Measurements from ENCODE around the gene EEF1A1.
A peak's percentile ranks its signal among the peaks of the same experiment; 100 is the strongest.
"Not testable (repeated sequence)": the region's sequence is repeated elsewhere in the genome, so short reads cannot be mapped to it uniquely, and the experiment has no call there.

The EEF1A1 gene

DNA sequence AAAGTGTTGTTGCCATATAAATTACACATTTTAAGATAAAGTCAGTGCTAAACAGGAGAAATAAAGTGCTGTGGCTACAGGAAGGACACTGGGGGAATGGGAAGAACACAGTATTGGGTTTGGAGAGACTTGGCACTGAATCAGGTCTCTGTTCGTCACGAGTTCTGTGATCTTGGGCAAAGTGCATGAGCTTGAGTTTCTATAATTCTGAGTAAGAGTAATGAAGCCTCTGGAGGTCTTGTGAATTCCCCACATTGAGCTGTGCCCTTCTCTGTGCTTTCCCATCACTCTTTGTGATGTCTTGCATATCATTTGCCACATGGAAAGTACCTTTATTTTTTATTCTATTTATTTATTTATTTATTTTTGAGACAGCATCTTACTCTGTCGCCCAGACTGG lies 16.8 kb upstream of the EEF1A1 start:
- no peak for DNase-seq

DNA sequence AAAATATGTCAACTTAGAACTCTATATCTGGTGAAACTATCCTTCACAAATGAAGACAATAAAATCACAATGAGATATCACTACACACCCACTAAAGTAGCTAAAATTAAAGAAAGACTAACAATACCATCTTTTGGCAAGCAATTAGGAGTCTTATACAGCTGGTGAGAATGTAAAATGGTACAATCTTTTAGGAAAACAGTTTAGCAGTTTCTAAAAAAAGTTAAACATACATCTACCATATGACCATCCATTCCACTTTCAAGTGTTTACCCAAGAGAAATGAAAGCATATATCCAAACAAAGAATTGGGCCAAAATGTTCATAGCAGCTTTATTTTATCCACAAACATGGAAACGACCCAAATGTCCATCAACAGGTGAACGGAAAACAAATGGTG lies 13.8 kb upstream of the EEF1A1 start:
- no peak for DNase-seq

DNA sequence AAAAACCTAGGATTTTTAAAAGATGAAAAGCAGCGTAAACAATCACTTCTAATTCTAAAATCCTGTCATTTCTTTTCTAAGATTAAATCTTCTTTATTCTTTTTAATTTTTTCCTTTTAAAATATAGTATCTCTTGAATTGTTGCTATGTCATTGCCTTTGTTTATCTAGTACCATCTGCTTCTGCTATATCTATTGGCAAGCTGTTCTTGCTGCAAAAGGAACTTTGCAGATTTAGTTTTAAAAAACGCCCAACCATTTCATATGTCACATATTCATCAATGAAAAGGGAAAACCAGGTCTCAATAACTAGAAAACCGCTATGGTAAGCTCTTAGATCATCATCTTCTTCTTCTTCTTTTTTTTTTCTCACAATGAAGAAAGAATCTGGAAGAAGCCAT lies 11.5 kb upstream of the EEF1A1 start:
- DNase-seq, result no peak

- no peak for DNase-seq
Observed at GRCh38 chr6:73528897-73529296, 8.1 kb upstream of the EEF1A1 start.

- DNase-seq, result no peak
Observed at GRCh38 chr6:73525546-73526330, 4.9 kb upstream of the EEF1A1 start.

DNA sequence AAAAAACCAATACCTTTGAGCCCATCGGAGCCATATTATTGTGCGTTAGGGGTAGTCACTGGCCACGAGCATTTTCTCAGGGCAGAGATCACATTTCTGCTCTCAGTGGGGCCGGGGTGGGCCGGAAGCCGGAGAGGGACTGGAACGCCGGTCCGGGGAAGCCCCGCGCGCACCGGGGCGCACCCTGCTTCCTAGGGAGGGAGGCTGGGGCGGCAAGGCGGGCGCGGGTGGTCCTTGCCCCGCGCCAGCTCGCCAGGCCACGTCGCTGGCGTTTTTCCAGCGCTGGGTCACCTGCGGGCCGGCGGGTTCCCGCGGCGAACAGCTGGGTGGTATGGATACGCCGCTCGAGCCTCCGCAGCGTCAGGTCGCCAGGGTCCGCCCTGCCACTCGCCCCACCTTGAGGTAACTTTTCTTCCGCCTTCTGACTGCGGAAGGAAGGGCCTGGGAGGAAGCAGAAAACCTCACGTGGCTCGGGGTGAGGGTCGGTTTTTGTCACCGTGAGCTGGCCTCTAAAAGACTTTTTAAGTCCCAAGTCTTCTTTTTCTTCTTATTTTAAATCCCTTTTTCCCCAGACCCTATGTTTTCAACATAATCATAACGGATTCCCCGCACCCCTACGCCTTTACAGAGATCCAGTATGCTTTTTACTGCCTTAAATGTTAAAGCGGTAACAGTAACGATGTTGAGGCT lies 2.7 kb upstream of the EEF1A1 start:
- DNase-seq, result peak; percentile 52

DNA sequence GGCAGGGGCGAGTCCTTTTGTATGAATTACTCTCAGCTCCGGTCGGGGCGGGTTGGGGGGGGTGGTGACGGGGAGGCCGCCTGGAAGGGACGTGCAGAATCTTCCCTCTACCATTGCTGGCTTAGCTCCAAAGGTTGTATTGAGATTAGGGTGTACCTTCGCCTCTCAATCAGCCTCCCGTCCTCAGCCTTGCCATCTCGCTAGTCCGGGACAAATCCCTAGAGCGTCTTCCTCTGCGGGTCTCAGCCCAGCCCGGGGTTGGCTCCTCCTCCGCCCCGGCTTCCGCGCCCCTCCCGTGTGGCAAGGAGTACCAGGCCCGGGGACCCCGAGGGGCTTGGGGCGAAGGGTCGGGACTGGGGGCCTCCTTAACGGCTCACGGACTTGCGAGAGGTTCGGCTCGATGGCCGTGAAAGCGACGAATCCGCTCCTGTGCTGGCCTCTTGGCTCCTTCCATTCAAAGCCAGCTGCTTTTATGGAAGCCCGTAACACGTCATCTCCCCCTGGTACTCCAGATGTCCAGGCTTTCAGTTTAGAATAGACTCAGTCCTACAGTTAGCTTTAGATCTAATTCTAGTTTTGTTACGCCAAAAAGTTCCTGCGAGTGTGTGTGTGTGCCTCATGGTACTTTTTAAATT lies 636 bp upstream of the EEF1A1 start:
- DNase-seq, result no peak

DNA sequence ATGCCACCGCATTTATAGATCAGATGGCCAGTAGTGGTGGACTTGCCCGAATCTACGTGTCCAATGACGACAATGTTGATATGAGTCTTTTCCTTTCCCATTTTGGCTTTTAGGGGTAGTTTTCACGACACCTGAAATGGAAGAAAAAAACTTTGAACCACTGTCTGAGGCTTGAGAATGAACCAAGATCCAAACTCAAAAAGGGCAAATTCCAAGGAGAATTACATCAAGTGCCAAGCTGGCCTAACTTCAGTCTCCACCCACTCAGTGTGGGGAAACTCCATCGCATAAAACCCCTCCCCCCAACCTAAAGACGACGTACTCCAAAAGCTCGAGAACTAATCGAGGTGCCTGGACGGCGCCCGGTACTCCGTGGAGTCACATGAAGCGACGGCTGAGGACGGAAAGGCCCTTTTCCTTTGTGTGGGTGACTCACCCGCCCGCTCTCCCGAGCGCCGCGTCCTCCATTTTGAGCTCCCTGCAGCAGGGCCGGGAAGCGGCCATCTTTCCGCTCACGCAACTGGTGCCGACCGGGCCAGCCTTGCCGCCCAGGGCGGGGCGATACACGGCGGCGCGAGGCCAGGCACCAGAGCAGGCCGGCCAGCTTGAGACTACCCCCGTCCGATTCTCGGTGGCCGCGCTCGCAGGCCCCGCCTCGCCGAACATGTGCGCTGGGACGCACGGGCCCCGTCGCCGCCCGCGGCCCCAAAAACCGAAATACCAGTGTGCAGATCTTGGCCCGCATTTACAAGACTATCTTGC lies 725 bp downstream of the EEF1A1 start:
- DNase-seq, result peak; percentile 82

- not testable (repeated sequence) for DNase-seq
Observed at GRCh38 chr6:73518982-73519881, 1.6 kb downstream of the EEF1A1 start.

DNA sequence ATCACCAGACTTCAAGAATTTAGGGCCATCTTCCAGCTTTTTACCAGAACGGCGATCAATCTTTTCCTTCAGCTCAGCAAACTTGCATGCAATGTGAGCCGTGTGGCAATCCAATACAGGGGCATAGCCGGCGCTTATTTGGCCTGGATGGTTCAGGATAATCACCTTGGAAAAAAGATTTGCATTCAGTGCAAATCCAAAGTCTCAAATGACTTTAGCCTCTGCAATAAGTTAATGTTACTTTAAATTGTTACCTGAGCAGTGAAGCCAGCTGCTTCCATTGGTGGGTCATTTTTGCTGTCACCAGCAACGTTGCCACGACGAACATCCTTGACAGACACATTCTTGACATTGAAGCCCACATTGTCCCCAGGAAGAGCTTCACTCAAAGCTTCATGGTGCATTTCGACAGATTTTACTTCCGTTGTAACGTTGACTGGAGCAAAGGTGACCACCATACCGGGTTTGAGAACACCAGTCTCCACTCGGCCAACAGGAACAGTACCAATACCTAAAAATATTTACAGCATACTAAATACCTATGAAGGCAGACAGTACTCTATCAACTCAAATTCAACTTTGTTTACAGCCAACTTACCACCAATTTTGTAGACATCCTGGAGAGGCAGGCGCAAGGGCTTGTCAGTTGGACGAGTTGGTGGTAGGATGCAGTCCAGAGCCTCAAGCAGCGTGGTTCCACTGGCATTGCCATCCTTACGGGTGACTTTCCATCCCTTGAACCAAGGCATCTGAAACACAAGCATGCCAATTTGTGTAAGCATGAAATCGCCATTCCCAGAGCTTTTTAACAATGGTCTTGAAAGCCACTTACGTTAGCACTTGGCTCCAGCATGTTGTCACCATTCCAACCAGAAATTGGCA lies 2.5 kb downstream of the EEF1A1 start:
- not testable (repeated sequence) for DNase-seq

GRCh38 chr6:73516514-73517489 lies 4.0 kb downstream of the EEF1A1 start:
- DNase-seq, result no peak

DNA sequence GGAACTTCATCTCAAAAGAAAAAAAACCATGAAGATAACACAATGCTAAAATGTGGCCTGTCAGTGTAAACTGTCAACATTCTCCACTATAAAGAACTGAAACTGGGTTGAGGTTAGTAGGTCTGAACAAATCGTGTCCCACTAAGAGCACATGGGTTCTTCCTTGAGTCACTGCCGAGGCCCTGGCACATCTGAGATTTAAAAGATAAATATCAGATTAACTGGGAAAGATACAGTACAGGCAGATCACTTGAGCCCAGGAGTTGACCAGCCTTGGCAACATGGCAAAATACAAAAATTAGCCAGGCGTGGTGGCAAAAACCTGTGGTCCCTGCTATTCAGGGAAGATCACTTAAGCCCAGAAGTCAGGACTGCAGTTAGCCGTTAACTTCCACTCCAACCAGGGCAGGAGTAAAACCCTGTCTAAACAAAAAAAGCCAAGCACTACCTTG lies 5.6 kb downstream of the EEF1A1 start:
- peak; percentile 59 for DNase-seq

DNA sequence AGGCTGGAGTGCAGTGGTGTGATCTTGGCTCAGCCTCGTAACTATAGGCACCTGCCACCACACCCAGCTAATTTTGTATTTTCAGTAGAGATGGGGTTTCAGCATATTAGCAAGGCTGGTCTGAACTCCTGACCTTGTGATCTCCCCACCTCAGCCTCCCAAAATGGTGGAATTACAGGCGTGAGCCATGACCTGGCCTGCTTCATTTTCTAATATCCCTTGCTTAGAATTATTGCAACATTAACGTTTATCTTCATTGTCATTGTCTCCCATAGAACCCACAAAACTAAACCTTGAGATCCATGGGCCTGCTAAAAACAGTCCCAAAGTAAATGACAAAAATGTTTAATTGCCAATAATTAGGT lies 6.1 kb downstream of the EEF1A1 start:
- peak; percentile 58 for DNase-seq

DNA sequence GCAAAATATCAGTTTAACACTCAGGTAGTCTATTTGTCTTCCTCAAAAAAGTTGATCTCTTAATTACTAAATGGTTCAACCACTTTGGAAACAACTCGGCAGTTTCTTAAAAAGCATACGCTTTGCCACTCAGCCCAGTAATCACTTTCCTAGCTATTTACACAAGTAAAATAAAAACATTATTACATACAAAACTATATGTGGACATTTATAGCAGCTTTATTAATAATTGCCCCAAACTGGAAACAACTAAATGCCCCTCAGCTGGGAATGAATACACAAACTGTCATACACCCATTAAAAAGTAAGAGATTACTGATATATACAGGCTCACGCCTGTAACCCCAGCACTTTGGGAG lies 7.4 kb downstream of the EEF1A1 start:
- no peak for DNase-seq

GRCh38 chr6:73511796-73512195 lies 9.0 kb downstream of the EEF1A1 start:
- DNase-seq, result peak; percentile 52

- no peak for DNase-seq
Observed at GRCh38 chr6:73509851-73510250, 11.0 kb downstream of the EEF1A1 start.

DNA sequence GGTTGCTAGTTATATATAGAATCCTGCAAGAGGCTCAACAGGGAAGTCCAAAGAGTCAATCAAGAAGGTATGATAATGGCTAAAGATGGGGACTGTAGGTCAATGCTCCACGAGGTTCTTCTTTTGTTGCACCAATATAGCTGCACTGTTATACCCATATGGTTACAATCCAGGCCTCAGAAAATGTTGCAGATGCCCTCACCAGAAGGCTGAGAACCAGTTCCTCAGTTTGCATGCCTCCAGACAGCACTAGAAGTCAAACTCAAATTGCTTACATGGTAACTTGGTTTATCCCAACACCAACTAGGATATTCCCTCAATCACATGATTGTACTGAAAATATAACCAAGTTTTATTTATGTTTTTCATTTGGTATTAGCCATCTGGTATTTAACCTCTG lies 12.1 kb downstream of the EEF1A1 start:
- DNase-seq, result no peak

DNA sequence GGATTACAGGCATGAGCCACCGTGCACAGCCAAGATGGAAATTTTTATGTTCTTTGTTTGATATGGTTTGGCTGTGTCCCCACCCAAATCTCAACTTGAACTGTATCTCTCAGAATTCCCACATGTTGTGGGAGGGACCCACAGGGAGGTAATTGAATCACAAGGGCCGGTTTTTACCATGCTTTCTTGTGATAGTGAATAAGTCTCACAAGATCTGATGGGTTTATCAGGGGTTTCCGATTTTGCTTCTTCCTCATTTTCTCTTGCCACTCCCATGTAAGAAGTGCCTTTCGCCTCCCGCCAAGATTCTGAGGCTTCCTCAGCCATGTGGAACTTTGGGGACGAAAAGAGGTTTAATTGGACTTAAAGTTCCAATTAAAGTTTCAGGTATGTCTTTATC lies 14.6 kb downstream of the EEF1A1 start:
- no peak for DNase-seq

GRCh38 chr6:73505705-73506104 lies 15.1 kb downstream of the EEF1A1 start:
- DNase-seq, result not testable (repeated sequence)

GRCh38 chr6:73505142-73505541 lies 15.7 kb downstream of the EEF1A1 start:
- DNase-seq, result no peak

All from islet precursor cell (in vitro differentiated cells).